ENCODE results near the gene ARID5B.

Gene ARID5B

GRCh38 chr10:62001898-62002297 lies 100.4 kb downstream of the ARID5B start:
- Histone ChIP-seq H3K9ac (no peak overlapping the region), H3K36me3 (peaks cover 99% of the 10 kb centered on the region), H3K9me3 (no peaks in the 10 kb centered on the region), H3K4me1 (peaks cover 17% of the 10 kb centered on the region; the same call in 1 of the 2 replicates), H3K4me2 (no peak overlapping the region), H3K27me3 (no peaks in the 10 kb centered on the region), H3K4me3 (no peak overlapping the region), H4K20me1 (peaks cover 88% of the 10 kb centered on the region), H3K27ac (no peak overlapping the region)
- no peak for TF ChIP-seq Cebpa-rat (IDR thresholded peaks at IDR 0.05)

GRCh38 chr10:62002753-62003152 lies 101.3 kb downstream of the ARID5B start:
- H3K4me2 ChIP-seq, result no peak overlapping the region
- no peaks in the 10 kb centered on the region for H3K9me3 ChIP-seq
- H3K9ac ChIP-seq, result no peak overlapping the region
- no peaks in the 10 kb centered on the region for H3K27me3 ChIP-seq
- H3K4me3 ChIP-seq, result no peak overlapping the region
- no peak overlapping the region for H3K27ac ChIP-seq
- H4K20me1 ChIP-seq, result peaks cover 83% of the 10 kb centered on the region
- TF ChIP-seq Cebpa-rat (IDR thresholded peaks at IDR 0.05), result no peak
- peaks cover 99% of the 10 kb centered on the region for H3K36me3 ChIP-seq
- H3K4me1 ChIP-seq, result peaks cover 16% of the 10 kb centered on the region; the same call in 1 of the 2 replicates

GRCh38 chr10:62004042-62004441 lies 102.5 kb downstream of the ARID5B start:
- Histone ChIP-seq H3K9me3 (no peaks in the 10 kb centered on the region), H4K20me1 (peaks cover 81% of the 10 kb centered on the region), H3K4me2 (no peak overlapping the region), H3K27ac (no peak overlapping the region), H3K9ac (no peak overlapping the region), H3K4me3 (no peak overlapping the region), H3K4me1 (peaks cover 14% of the 10 kb centered on the region), H3K36me3 (peaks cover 96% of the 10 kb centered on the region), H3K27me3 (no peaks in the 10 kb centered on the region)
- TF ChIP-seq Cebpa-rat (IDR thresholded peaks at IDR 0.05), result no peak

GRCh38 chr10:62005281-62005680 lies 103.8 kb downstream of the ARID5B start:
- Histone ChIP-seq H3K9ac (no peak overlapping the region), H3K4me3 (no peak overlapping the region), H3K27ac (no peak overlapping the region), H3K27me3 (no peaks in the 10 kb centered on the region), H3K4me2 (no peak overlapping the region), H3K36me3 (peaks cover 96% of the 10 kb centered on the region), H3K4me1 (peaks cover 23% of the 10 kb centered on the region), H4K20me1 (peaks cover 81% of the 10 kb centered on the region), H3K9me3 (no peaks in the 10 kb centered on the region)
- no peak for TF ChIP-seq Cebpa-rat (IDR thresholded peaks at IDR 0.05)

GRCh38 chr10:62005687-62006086 lies 104.2 kb downstream of the ARID5B start:
- TF ChIP-seq Cebpa-rat (IDR thresholded peaks at IDR 0.05), result no peak
- peaks cover 96% of the 10 kb centered on the region for H3K36me3 ChIP-seq
- H4K20me1 ChIP-seq, result peaks cover 83% of the 10 kb centered on the region

GRCh38 chr10:62007145-62007544 lies 105.6 kb downstream of the ARID5B start:
- H3K4me2 ChIP-seq, result no peak overlapping the region
- no peak overlapping the region for H3K27ac ChIP-seq
- H3K9me3 ChIP-seq, result no peaks in the 10 kb centered on the region
- TF ChIP-seq Cebpa-rat (IDR thresholded peaks at IDR 0.05), result no peak
- H3K4me1 ChIP-seq, result peaks cover 23% of the 10 kb centered on the region
- peaks cover 96% of the 10 kb centered on the region for H3K36me3 ChIP-seq
- no peak overlapping the region for H3K9ac ChIP-seq
- H4K20me1 ChIP-seq, result peaks cover 90% of the 10 kb centered on the region
- no peaks in the 10 kb centered on the region for H3K27me3 ChIP-seq
- no peak overlapping the region for H3K4me3 ChIP-seq

More at GRCh38 chr10:62005687-62006086, 104.2 kb downstream of the ARID5B start:
- no peak overlapping the region for H3K4me2 ChIP-seq
- no peak overlapping the region for H3K4me3 ChIP-seq
- H3K27ac ChIP-seq, result no peak overlapping the region
- no peaks in the 10 kb centered on the region for H3K27me3 ChIP-seq
- no peaks in the 10 kb centered on the region for H3K9me3 ChIP-seq
- H3K4me1 ChIP-seq, result peaks cover 23% of the 10 kb centered on the region
- H3K9ac ChIP-seq, result no peak overlapping the region

- TF ChIP-seq Cebpa-rat (IDR thresholded peaks at IDR 0.05), result no peak
- Histone ChIP-seq H3K4me3 (no peak overlapping the region), H4K20me1 (peaks cover 86% of the 10 kb centered on the region), H3K9ac (no peak overlapping the region), H3K9me3 (no peaks in the 10 kb centered on the region), H3K27ac (no peak overlapping the region), H3K4me2 (no peak overlapping the region), H3K36me3 (peaks cover 96% of the 10 kb centered on the region), H3K27me3 (no peaks in the 10 kb centered on the region), H3K4me1 (peaks cover 23% of the 10 kb centered on the region)
Observed at GRCh38 chr10:62008196-62008595, 106.7 kb downstream of the ARID5B start.

- Histone ChIP-seq H3K9me3 (no peaks in the 10 kb centered on the region), H3K4me1 (peaks cover 23% of the 10 kb centered on the region), H3K27ac (no peak overlapping the region), H3K4me2 (peak overlapping the region; percentile 3; the same call in 1 of the 2 replicates), H3K4me3 (no peak overlapping the region), H4K20me1 (peaks cover 80% of the 10 kb centered on the region), H3K27me3 (no peaks in the 10 kb centered on the region), H3K36me3 (peaks cover 95% of the 10 kb centered on the region), H3K9ac (no peak overlapping the region)
- no peak for TF ChIP-seq Cebpa-rat (IDR thresholded peaks at IDR 0.05)
Observed at GRCh38 chr10:62008946-62009345, 107.4 kb downstream of the ARID5B start.

- 0 out of 2 replicates have a peak overlapping the region, but pooled peaks have one; percentile 14 for H3K27ac ChIP-seq
- no peak overlapping the region for H3K4me3 ChIP-seq
- no peak overlapping the region for H3K4me2 ChIP-seq
- peaks cover 80% of the 10 kb centered on the region for H4K20me1 ChIP-seq
- peaks cover 23% of the 10 kb centered on the region for H3K4me1 ChIP-seq
- no peaks in the 10 kb centered on the region for H3K9me3 ChIP-seq
- H3K9ac ChIP-seq, result no peak overlapping the region
- no peak for TF ChIP-seq Cebpa-rat (IDR thresholded peaks at IDR 0.05)
- peaks cover 94% of the 10 kb centered on the region for H3K36me3 ChIP-seq
- H3K27me3 ChIP-seq, result no peaks in the 10 kb centered on the region
Observed at GRCh38 chr10:62010366-62010765, 108.9 kb downstream of the ARID5B start.

- H3K27me3 ChIP-seq, result no peaks in the 10 kb centered on the region
- no peak overlapping the region for H3K4me2 ChIP-seq
- peaks cover 34% of the 10 kb centered on the region for H3K4me1 ChIP-seq
- H3K9me3 ChIP-seq, result no peaks in the 10 kb centered on the region
- peaks cover 92% of the 10 kb centered on the region for H3K36me3 ChIP-seq
- peaks cover 79% of the 10 kb centered on the region for H4K20me1 ChIP-seq
- no peak for TF ChIP-seq Cebpa-rat (IDR thresholded peaks at IDR 0.05)
- H3K27ac ChIP-seq, result no peak overlapping the region
- no peak overlapping the region for H3K9ac ChIP-seq
- no peak overlapping the region for H3K4me3 ChIP-seq
Observed at GRCh38 chr10:62011558-62011957, 110.1 kb downstream of the ARID5B start.

GRCh38 chr10:62012318-62012717 lies 110.8 kb downstream of the ARID5B start:
- Histone ChIP-seq H3K9ac (no peak overlapping the region), H4K20me1 (peaks cover 79% of the 10 kb centered on the region), H3K27me3 (no peaks in the 10 kb centered on the region), H3K4me2 (no peak overlapping the region), H3K4me1 (peaks cover 42% of the 10 kb centered on the region), H3K36me3 (peaks cover 92% of the 10 kb centered on the region), H3K4me3 (no peak overlapping the region), H3K9me3 (no peaks in the 10 kb centered on the region), H3K27ac (no peak overlapping the region)
- no peak for TF ChIP-seq Cebpa-rat (IDR thresholded peaks at IDR 0.05)

Data from BLaER1 (cell line).